Prostate gland (tissue), 2 donors: ENCODE results near the gene TSHZ2. TPM values are rescaled to one million over a fixed set of nuclear protein-coding genes. Genes with fewer than 3 reads are reported as not detected.

Experiments
- DNase-seq: peaks from one replicate; pipeline ENCODE4 v3.0.0-alpha.2; 2019; ENCODE audit warnings: low spot score
- H3K27ac ChIP-seq, 2 donors: fragments of 200-600 bp; sonication (generic); 2 replicates each; pipeline ENCODE4 v1.5.1; 2017 to 2019
- H3K27me3 ChIP-seq: fragments of 200-600 bp; sonication (generic); replicated peaks from 2 replicates; pipeline ENCODE4 v1.5.1; 2019; ENCODE audit not compliant: insufficient read depth
- H3K36me3 ChIP-seq, 2 donors: fragments of 200-600 bp; sonication (generic); 1 replicate in 1 of 2; 2 replicates in 1 of 2; pipeline versions ENCODE4 v1.5.1 to v1.8.1; 2017 to 2019
- H3K4me1 ChIP-seq: fragments of 200-600 bp; sonication (generic); replicated peaks from 2 replicates; pipeline ENCODE4 v1.5.1; 2019
- H3K4me3 ChIP-seq, 2 donors: fragments of 200-600 bp; sonication (generic); 2 replicates each; pipeline ENCODE4 v1.5.1; 2017 to 2019
- H3K9me3 ChIP-seq: fragments of 200-600 bp; sonication (generic); 2 replicates; pipeline ENCODE4 v1.5.1; 2017
- CTCF ChIP-seq, 4 experiments: fragments of 200-600 bp in 2 of 4; fragments of 450-650 bp in 2 of 4; sonication (generic) in 2 of 4; IDR thresholded peaks; 1 replicate in 3 of 4; 2 replicates in 1 of 4; pipeline ENCODE4 v1.5.1; 2016 to 2019; ENCODE audit warnings: antibody characterized with exemption in 4 of 4, mild to moderate bottlenecking in 2 of 4, moderate library complexity in 2 of 4
- POLR2A ChIP-seq: fragments of 450-650 bp; IDR thresholded peaks from one replicate; pipeline ENCODE4 v1.6.1; 2016; ENCODE audit warnings: antibody characterized with exemption, mild to moderate bottlenecking
- POLR2AphosphoS5 ChIP-seq: sonication (generic); formaldehyde crosslinking; IDR thresholded peaks from one replicate; pipeline ENCODE4 v1.6.1; 2017; ENCODE audit warnings: antibody characterized with exemption
- WGBS: methylation state at CpG from one replicate; pipeline ENCODE4 v1.1.5; 2018; 5-methylcytosine and 5-hydroxymethylcytosine counted together
- intact Hi-C: fragments of 100-400 bp; cut with DNase I; formaldehyde crosslinking; loops from one replicate; pipeline ENCODE4 v1.14.2; 2022
- total RNA-seq, 2 donors: library from RNA; depleted of rRNA; stranded (reverse); fragments of >200 nt; gene quantifications; one replicate each; pipeline ENCODE4 v1.1.0, GENCODE V29; 2016

The TSHZ2 gene
- total RNA-seq, 2 donors from 2014 or later, result 9.8 to 35.1 TPM

GRCh38 chr20:53394433-53394832 lies 422.3 kb downstream of the TSHZ2 start:
- intact Hi-C loops, result no loop called here
- Histone ChIP-seq H3K4me3 (no peak overlapping the region), H3K27me3 (no peaks in the 10 kb centered on the region), H3K36me3 (no peaks in the 10 kb centered on the region), H3K27ac (no peak overlapping the region), H3K9me3 (no peaks in the 10 kb centered on the region), H3K4me1 (no peaks in the 10 kb centered on the region)
- TF ChIP-seq POLR2A, result no peak
- TF ChIP-seq POLR2AphosphoS5, result no peak
- no peak for TF ChIP-seq CTCF (IDR thresholded peaks at IDR 0.05)
- no peak for DNase-seq

GRCh38 chr20:53395188-53395923 lies 423.2 kb downstream of the TSHZ2 start:
- no peak for TF ChIP-seq POLR2AphosphoS5
- no peak for TF ChIP-seq POLR2A
- no peak for TF ChIP-seq CTCF (IDR thresholded peaks at IDR 0.05)
- no peak overlapping the region for H3K4me3 ChIP-seq
- H3K9me3 ChIP-seq, result no peaks in the 10 kb centered on the region
- H3K4me1 ChIP-seq, result no peaks in the 10 kb centered on the region
- no peak overlapping the region for H3K27ac ChIP-seq
- no peak for DNase-seq
- H3K36me3 ChIP-seq, result no peaks in the 10 kb centered on the region
- WGBS, result 84% methylated on average over 5 of the region's 5 CpGs
- no peaks in the 10 kb centered on the region for H3K27me3 ChIP-seq
- intact Hi-C loops, result no loop called here

- intact Hi-C loops, result no loop called here
- Histone ChIP-seq H3K36me3 (no peaks in the 10 kb centered on the region), H3K9me3 (no peaks in the 10 kb centered on the region), H3K4me3 (no peak overlapping the region), H3K27ac (no peak overlapping the region), H3K27me3 (no peaks in the 10 kb centered on the region), H3K4me1 (no peaks in the 10 kb centered on the region)
- no peak for TF ChIP-seq POLR2AphosphoS5
- no peak for TF ChIP-seq CTCF (IDR thresholded peaks at IDR 0.05)
- TF ChIP-seq POLR2A, result no peak
- no peak for DNase-seq
- 81% methylated on average over 7 of the region's 7 CpGs for WGBS
Measured at GRCh38 chr20:53399083-53399482, 426.9 kb downstream of the TSHZ2 start.

GRCh38 chr20:53399592-53400335 lies 427.6 kb downstream of the TSHZ2 start:
- intact Hi-C loops, result no loop called here
- Histone ChIP-seq H3K9me3 (no peaks in the 10 kb centered on the region), H3K4me1 (no peaks in the 10 kb centered on the region), H3K27me3 (no peaks in the 10 kb centered on the region), H3K4me3 (no peak overlapping the region), H3K36me3 (no peaks in the 10 kb centered on the region), H3K27ac (no peak overlapping the region)
- TF ChIP-seq POLR2A, result no peak
- TF ChIP-seq POLR2AphosphoS5, result no peak
- TF ChIP-seq CTCF (IDR thresholded peaks at IDR 0.05), result no peak
- 67% methylated on average over 9 of the region's 9 CpGs for WGBS
- no peak for DNase-seq
